Activated CD4-positive, alpha-beta T cell treated with anti-CD3 and anti-CD28 coated beads, Interleukin-10, Interleukin-2, amounts not matched to agents 100 ng/mL and 50 ng/mL, durations not matched to agents 16 hours and 8 hours (primary cell): ENCODE results near the gene MAU2.
A peak's percentile ranks its signal among the peaks of the same experiment; 100 is the strongest.

Source experiments
- DNase-seq: peaks from one replicate; pipeline ENCODE4 v3.0.0-alpha.2; 2020

Gene MAU2

DNA sequence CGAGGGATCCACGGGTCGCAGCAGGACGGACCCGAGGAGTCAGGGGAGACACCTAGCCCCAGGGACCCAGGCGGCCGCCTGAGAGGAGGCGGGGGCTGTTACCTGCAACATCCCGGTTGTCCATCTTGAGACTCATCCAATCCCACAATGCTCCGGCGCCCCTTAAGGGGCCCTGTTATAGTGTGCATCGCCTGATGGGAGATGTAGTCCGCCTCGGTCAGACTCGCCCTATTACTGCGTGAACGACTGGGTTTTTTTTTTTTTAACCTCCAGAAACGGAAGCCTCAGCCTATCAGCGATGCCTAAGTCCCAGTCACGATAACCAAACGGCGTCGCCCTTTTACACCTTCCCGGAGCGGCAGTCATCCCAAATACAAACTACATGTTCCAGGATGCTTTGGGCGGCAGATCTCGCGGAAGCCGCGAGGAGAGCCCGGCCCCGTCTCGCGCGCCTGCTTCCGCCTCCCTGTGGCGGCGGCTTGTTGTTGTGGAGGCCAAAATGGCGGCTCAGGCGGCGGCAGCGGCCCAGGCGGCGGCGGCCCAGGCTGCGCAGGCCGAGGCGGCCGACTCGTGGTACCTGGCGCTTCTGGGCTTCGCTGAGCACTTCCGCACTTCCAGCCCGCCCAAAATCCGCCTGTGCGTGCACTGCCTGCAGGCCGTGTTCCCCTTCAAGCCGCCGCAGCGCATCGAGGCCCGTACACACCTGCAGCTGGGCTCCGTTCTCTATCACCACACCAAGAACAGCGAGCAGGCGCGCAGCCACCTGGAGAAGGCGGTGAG is at the start of gene MAU2, which contains the start of gene SUGP1:
Gene MAU2, plus strand, starts transcription at position 469 of the 780 bp plus-strand sequence. Its CDS starts 31 bp downstream, at position 500.
Gene SUGP1, minus strand, starts transcription at position 149 of the 780 bp plus-strand sequence. Its CDS starts 13 bp downstream, at position 136.
- peak; percentile 95 for DNase-seq

DNA sequence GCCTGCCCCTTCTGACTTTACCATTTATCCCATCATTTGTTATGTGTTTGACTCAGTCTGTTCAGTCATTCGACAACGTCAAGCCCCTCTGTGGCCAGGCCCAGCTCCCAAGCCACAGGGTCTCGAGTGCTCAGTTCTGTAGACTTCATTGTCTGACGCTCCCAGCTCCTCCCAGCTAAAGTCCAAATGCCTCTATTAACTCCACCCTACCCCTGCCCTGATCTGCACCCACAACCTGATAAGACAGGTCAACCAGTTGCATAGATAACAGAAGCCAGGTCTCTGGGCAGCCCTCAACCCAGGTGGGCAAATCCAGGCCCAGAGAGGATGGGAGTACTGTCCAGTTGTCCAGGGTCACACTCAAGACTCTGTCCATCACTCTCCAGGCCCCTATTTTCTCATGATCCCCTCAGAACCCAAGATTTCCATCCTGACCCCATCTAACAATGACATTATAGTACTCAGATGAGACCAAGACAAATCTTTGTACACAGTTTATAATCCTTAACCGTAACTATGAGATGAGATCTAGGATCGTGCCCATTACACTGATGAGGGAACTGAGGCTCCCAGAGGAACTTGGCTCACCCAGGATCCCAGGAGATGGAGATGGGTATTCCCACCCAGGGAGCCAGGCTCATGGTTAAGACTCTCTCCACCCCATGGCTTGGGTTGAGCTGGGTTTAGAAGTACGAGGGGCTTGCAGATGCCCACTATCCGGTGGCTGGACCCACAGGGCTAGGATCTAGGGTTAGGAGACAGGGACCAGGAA is 48.6 kb upstream of the MAU2 start:
- DNase-seq: no peak

GRCh38 chr19:19274146-19274545 is 46.5 kb upstream of the MAU2 start:
- DNase-seq: no peak

DNA sequence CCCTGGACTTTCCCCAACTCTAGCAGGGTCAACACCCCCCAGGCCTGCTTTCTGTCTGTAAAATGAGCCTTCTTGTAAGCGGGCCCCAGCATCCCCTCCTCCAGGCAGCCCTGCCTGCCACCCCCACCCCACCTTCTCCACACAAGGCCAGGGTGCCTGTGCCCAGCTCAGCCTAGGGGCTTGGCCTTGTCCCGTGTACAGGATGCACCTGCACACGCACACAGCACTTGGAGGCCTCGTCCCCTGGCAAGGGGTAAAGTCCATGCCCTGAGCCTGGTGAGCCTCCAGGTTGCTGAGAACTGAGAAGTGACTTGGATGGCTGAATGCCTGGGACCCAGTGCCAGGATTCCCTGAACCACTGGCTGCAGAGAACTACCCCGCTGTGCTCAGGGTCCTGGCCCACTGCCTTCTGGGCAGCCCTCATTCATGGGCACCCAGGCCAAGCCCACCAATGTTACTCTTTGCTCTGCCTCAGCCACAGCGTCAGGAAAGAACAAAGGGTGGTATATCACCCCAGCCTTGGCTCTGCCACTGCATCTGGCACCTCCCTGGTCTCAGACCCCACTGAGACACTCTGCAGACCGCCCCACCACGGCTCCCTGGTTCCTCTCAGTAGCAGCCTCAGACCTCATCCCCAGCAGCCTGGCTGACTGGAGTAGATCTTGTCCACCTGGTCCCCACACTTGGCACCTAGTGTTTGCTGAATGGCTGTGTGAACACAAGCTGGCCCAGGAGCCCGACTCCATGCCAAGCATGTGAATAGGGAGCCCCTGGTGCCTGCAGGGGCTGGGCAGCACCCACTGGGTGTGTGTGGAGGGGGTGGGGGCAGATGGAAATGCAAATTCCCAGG is 45.7 kb upstream of the MAU2 start:
- DNase-seq: no peak

- no peak for DNase-seq
Observed at GRCh38 chr19:19276386-19276785, 44.2 kb upstream of the MAU2 start.

GRCh38 chr19:19276851-19277250 is 43.8 kb upstream of the MAU2 start:
- DNase-seq: no peak

GRCh38 chr19:19278315-19278714 is 42.3 kb upstream of the MAU2 start:
- no peak for DNase-seq

GRCh38 chr19:19279062-19279612 is 41.5 kb upstream of the MAU2 start:
- DNase-seq: no peak

GRCh38 chr19:19279853-19280252 is 40.8 kb upstream of the MAU2 start:
- DNase-seq: no peak

DNA sequence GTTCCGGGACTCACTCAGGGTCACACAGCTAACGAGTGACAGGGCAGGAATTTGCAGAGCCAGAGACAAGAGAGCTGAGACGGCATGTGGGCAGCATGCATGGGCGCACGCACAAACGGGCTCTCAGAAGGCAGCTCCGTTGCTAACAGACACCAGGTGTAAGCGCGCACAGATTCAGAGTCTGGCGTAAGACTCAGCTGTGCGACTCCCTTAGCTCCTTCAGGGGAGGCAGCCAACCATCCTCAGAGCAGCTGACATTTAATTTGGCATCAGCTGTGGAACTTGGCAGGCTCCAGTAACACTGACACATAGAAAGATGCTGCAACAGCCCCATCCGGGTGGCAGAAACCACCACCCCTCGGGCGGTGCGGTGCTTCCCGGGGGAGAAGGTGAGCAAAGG is 40.1 kb upstream of the MAU2 start:
- no peak for DNase-seq

- DNase-seq: no peak
Observed at GRCh38 chr19:19285686-19286085, 34.9 kb upstream of the MAU2 start.

DNA sequence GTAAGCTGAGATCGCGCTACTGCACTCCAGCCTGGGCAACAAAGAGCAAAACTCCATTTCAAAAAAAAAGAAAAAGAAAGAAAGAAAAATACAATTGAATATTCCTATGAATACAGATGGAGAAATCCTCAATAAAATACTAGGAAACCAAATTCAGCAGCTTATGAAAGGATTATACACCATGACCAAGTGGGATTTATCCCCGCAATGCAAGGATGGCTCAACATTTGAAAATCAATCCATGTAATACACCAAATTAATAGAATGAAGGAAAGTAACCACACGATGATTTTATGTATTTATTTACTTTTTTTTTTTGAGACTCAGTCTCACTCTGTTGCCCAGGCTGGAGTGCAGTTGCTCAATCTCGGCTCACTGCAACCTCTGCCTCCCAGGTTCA is 28.0 kb upstream of the MAU2 start:
- DNase-seq: no peak

DNA sequence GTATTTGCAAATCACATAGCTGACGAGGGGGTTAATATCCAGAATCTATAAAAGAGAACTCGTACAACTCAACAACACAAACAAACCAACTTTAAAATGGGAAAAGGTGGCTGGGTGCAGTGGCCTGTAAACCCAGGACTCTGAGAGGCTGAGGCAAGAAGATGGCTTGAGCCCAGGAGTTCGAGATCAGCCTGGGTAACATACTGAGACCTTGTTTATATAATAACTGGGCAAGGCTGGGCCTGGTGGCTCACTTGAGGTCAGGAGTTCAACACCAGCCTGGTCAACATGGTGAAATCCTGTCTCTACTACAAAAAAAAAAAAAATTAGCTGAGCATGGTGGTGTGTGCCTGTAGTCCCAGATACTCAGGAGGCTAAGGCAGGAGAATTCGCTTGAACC is 25.7 kb upstream of the MAU2 start:
- no peak for DNase-seq

DNA sequence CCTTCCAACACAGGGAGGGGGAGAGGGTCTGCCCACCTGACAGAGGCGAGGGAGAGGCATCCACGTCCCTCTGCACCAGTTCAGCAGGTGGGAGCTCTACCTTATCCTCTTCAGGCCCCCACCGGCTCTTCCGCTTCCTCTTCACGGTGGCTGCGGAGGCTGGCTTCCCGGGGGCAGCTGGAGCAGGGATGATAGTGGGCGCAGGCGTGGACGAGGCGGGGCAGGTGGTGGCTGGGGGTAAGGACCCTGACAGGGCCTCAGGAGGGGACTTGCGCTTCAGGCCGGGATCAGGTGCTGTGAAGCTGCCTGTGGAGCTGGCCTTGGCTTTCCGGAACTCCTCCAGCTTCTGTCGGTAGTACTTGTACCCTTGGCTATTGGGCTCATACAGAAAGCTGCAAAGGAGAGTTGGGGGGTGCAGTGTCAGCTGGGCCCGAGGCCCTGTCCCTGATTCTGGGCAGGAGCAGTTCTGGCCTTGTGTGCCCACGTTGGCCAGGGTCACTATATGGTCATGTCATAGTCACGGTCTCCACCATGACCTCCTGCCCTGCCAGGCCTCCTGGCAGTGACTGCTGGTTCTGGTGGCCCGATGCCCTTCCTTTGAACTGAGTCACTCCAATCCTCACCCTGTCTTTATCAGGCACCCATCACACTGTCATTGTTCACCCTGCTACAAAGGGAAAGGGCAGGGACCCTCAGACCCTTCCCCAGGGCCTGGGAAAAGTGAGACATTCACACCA is 23.5 kb upstream of the MAU2 start:
- no peak for DNase-seq

- no peak for DNase-seq
Observed at GRCh38 chr19:19297759-19298158, 22.9 kb upstream of the MAU2 start.

- DNase-seq: no peak
Observed at GRCh38 chr19:19300613-19301012, 20.0 kb upstream of the MAU2 start.

GRCh38 chr19:19303411-19303810 is 17.2 kb upstream of the MAU2 start:
- DNase-seq: no peak

GRCh38 chr19:19304186-19304965 is 16.3 kb upstream of the MAU2 start:
- DNase-seq: no peak

GRCh38 chr19:19305066-19305465 is 15.6 kb upstream of the MAU2 start:
- DNase-seq: no peak

- DNase-seq: no peak
Observed at GRCh38 chr19:19305696-19306095, 14.9 kb upstream of the MAU2 start.

- no peak for DNase-seq
Observed at GRCh38 chr19:19306191-19306590, 14.4 kb upstream of the MAU2 start.
